DLD1 (cell line): ENCODE data around the gene PLA2G15.

Experiments used
- in situ Hi-C: cut with HindIII; loops from 2 replicates; pipeline ENCODE4 v1.10.0; 2017; ENCODE audit warnings: low sequenced_read_pairs

The PLA2G15 gene

GRCh38 chr16:68250951-68251350, 5.8 kb downstream of the PLA2G15 start:
- in situ Hi-C loops, result no loop called here

- in situ Hi-C loops, result no loop called here
These were observed 6.7 kb downstream of the PLA2G15 start for GRCh38 chr16:68251832-68252231.

- in situ Hi-C loops, result no loop called here
These were observed 7.2 kb downstream of the PLA2G15 start for GRCh38 chr16:68252383-68252782.

- in situ Hi-C loops, result no loop called here
These were observed 8.5 kb downstream of the PLA2G15 start for GRCh38 chr16:68253721-68254120.

GRCh38 chr16:68255712-68256111, 10.5 kb downstream of the PLA2G15 start:
- in situ Hi-C loops, result no loop called here

- in situ Hi-C loops, result no loop called here
These were observed 12.2 kb downstream of the PLA2G15 start for GRCh38 chr16:68257251-68257905.

- in situ Hi-C loops, result no loop called here
These were observed 13.0 kb downstream of the PLA2G15 start for GRCh38 chr16:68257906-68258800.

GRCh38 chr16:68259007-68259825, 14.0 kb downstream of the PLA2G15 start:
- in situ Hi-C loops, result no loop called here

GRCh38 chr16:68263559-68264127, 18.5 kb downstream of the PLA2G15 start:
- in situ Hi-C loops, result no loop called here

GRCh38 chr16:68264128-68265077, 19.2 kb downstream of the PLA2G15 start, which contains the start of gene SLC7A6:
Gene SLC7A6, plus strand, starts transcription at chr16:68264526. Its CDS starts 10,201 bp downstream, at chr16:68274727.
- in situ Hi-C loops, result no loop called here

- in situ Hi-C loops, result no loop called here
These were observed 20.1 kb downstream of the PLA2G15 start for GRCh38 chr16:68265078-68265920.

GRCh38 chr16:68267612-68268405, 22.6 kb downstream of the PLA2G15 start:
- in situ Hi-C loops, result no loop called here

- in situ Hi-C loops, result no loop called here
These were observed 24.6 kb downstream of the PLA2G15 start for GRCh38 chr16:68269793-68270192.

GRCh38 chr16:68270353-68270752, 25.2 kb downstream of the PLA2G15 start:
- in situ Hi-C loops, result no loop called here

GRCh38 chr16:68272507-68273209, 27.5 kb downstream of the PLA2G15 start:
- in situ Hi-C loops, result no loop called here

- in situ Hi-C loops, result no loop called here
These were observed 28.3 kb downstream of the PLA2G15 start for GRCh38 chr16:68273459-68273858.

GRCh38 chr16:68273896-68274295, 28.7 kb downstream of the PLA2G15 start:
- in situ Hi-C loops, result no loop called here
